Mesodermal cell (in vitro differentiated cells): ENCODE data around the gene JMJD1C.
A peak's percentile ranks its signal among the peaks of the same experiment; 100 is the strongest.
"Not testable (repeated sequence)": the region's sequence is repeated elsewhere in the genome, so short reads cannot be mapped to it uniquely, and the experiment has no call there.

Experiments
- H3K27ac ChIP-seq: 2 replicates; pipeline ENCODE4 v1.7.0; 2013; ENCODE audit warnings: mild to moderate bottlenecking, low read depth, low read length, moderate library complexity; ENCODE audit not compliant: severe bottlenecking
- H3K36me3 ChIP-seq: 2 replicates; pipeline ENCODE4 v1.7.1; 2013; ENCODE audit warnings: mild to moderate bottlenecking, low read length, moderate library complexity; ENCODE audit not compliant: control insufficient read depth, insufficient read depth
- H3K4me1 ChIP-seq: one replicate; pipeline ENCODE4 v1.7.1; 2013; ENCODE audit warnings: mild to moderate bottlenecking, low read length; ENCODE audit not compliant: insufficient read depth, control insufficient read depth, poor library complexity, severe bottlenecking
- H3K4me3 ChIP-seq: 2 replicates; pipeline ENCODE4 v1.7.0; 2013; ENCODE audit warnings: low read length, control low read depth, mild to moderate bottlenecking; ENCODE audit not compliant: insufficient read depth, poor library complexity, severe bottlenecking; ENCODE audit errors: extremely low read depth
- H3K9me3 ChIP-seq: 2 replicates; pipeline ENCODE4 v1.7.1; 2013; ENCODE audit warnings: mild to moderate bottlenecking, low read length, moderate library complexity; ENCODE audit not compliant: control insufficient read depth
- WGBS, 2 experiments: methylation state at CpG; one replicate each; pipeline ENCODE4 v1.1.5; 2013; ENCODE audit warnings: missing lambda C conversion rate in 2 of 2; ENCODE audit not compliant: insufficient coverage in 2 of 2; 5-methylcytosine and 5-hydroxymethylcytosine counted together

Gene JMJD1C

GRCh38 chr10:63294781-63295180 is 171.0 kb downstream of the JMJD1C start:
- Histone ChIP-seq H3K9me3 (no peaks in the 10 kb centered on the region), H3K4me1 (no peaks in the 10 kb centered on the region), H3K36me3 (no peaks in the 10 kb centered on the region), H3K27ac (no peak overlapping the region), H3K4me3 (no peak overlapping the region)
- WGBS, 2 experiments = 94 to 100% methylated on average over 2 of the region's 2 CpGs

GRCh38 chr10:63292847-63293246 is 172.9 kb downstream of the JMJD1C start:
- not testable (repeated sequence) for H3K4me3 ChIP-seq, H3K27ac ChIP-seq, H3K36me3 ChIP-seq, H3K4me1 ChIP-seq, H3K9me3 ChIP-seq
- 88 to 89% methylated on average over 3 of the region's 4 CpGs for WGBS, 2 experiments

GRCh38 chr10:63288170-63288569 is 177.6 kb downstream of the JMJD1C start:
- H3K36me3 ChIP-seq = no peaks in the 10 kb centered on the region
- H3K4me1 ChIP-seq = no peaks in the 10 kb centered on the region
- no peak overlapping the region for H3K27ac ChIP-seq
- WGBS, 2 experiments = 80% methylated on average over 1 of the region's 1 CpG; no CpG with 5 or more reads in 1 of the 2 experiments
- H3K9me3 ChIP-seq = no peaks in the 10 kb centered on the region
- H3K4me3 ChIP-seq = no peak overlapping the region

GRCh38 chr10:63286754-63287264 is 179.0 kb downstream of the JMJD1C start:
- 80% methylated on average over 1 of the region's 4 CpGs; no CpG with 5 or more reads in 1 of the 2 experiments for WGBS, 2 experiments
- Histone ChIP-seq H3K9me3 (no peaks in the 10 kb centered on the region), H3K36me3 (peaks cover 2% of the 10 kb centered on the region), H3K4me1 (no peaks in the 10 kb centered on the region), H3K4me3 (no peak overlapping the region), H3K27ac (no peak overlapping the region)

GRCh38 chr10:63286340-63286739 is 179.4 kb downstream of the JMJD1C start:
- no peak overlapping the region for H3K4me3 ChIP-seq
- 84 to 98% methylated on average over 4 of the region's 5 CpGs for whole genome bisulfite sequencing, 2 experiments
- peaks cover 7% of the 10 kb centered on the region for H3K36me3 ChIP-seq
- no peaks in the 10 kb centered on the region for H3K4me1 ChIP-seq
- no peaks in the 10 kb centered on the region for H3K9me3 ChIP-seq
- H3K27ac ChIP-seq = no peak overlapping the region

GRCh38 chr10:63283901-63284300 is 181.9 kb downstream of the JMJD1C start:
- peaks cover 11% of the 10 kb centered on the region for H3K36me3 ChIP-seq
- not testable (repeated sequence) for H3K9me3 ChIP-seq, H3K4me3 ChIP-seq, H3K4me1 ChIP-seq, H3K27ac ChIP-seq
- WGBS, 2 experiments = 93 to 100% methylated on average over 3 of the region's 6 CpGs

GRCh38 chr10:63283093-63283492 is 182.7 kb downstream of the JMJD1C start:
- Histone ChIP-seq H3K9me3 (no peaks in the 10 kb centered on the region), H3K4me1 (no peaks in the 10 kb centered on the region), H3K27ac (no peak overlapping the region), H3K4me3 (no peak overlapping the region), H3K36me3 (peaks cover 14% of the 10 kb centered on the region)
- WGBS, 2 experiments = 100% methylated on average over 2 of the region's 2 CpGs; no CpG with 5 or more reads in 1 of the 2 experiments

GRCh38 chr10:63281967-63282366 is 183.8 kb downstream of the JMJD1C start:
- Histone ChIP-seq H3K9me3 (no peaks in the 10 kb centered on the region), H3K4me1 (no peaks in the 10 kb centered on the region), H3K4me3 (no peak overlapping the region), H3K27ac (no peak overlapping the region), H3K36me3 (peaks cover 14% of the 10 kb centered on the region)
- 100% methylated on average over 2 of the region's 3 CpGs for WGBS, 2 experiments

GRCh38 chr10:63280386-63280785 is 185.4 kb downstream of the JMJD1C start:
- 97 to 98% methylated on average over 4 to 5 of the region's 6 CpGs for WGBS, 2 experiments
- no peaks in the 10 kb centered on the region for H3K9me3 ChIP-seq
- H3K4me1 ChIP-seq = no peaks in the 10 kb centered on the region
- H3K27ac ChIP-seq = no peak overlapping the region
- H3K36me3 ChIP-seq = peaks cover 14% of the 10 kb centered on the region
- no peak overlapping the region for H3K4me3 ChIP-seq

GRCh38 chr10:63275094-63275493 is 190.7 kb downstream of the JMJD1C start:
- no peaks in the 10 kb centered on the region for H3K9me3 ChIP-seq
- peaks cover 13% of the 10 kb centered on the region for H3K4me1 ChIP-seq
- H3K36me3 ChIP-seq = peaks cover 7% of the 10 kb centered on the region
- H3K4me3 ChIP-seq = no peak overlapping the region
- peak overlapping the region; percentile 16 for H3K27ac ChIP-seq
- 86 to 100% methylated on average over 1 of the region's 3 CpGs for WGBS, 2 experiments

GRCh38 chr10:63273577-63273976 is 192.2 kb downstream of the JMJD1C start:
- Histone ChIP-seq H3K27ac (peak overlapping the region; percentile 77), H3K36me3 (peaks cover under 1% of the 10 kb centered on the region), H3K9me3 (no peaks in the 10 kb centered on the region), H3K4me3 (no peak overlapping the region), H3K4me1 (peaks cover 13% of the 10 kb centered on the region)
